Stimulated activated CD4-positive, alpha-beta T cell treated with anti-CD3 and anti-CD28 coated beads, Interleukin-1b, Interleukin-23, amount 100 ng/mL, for 48 hours (primary cell): ENCODE data around the gene SPTBN5.

Source experiments
- DNase-seq: peaks from one replicate; pipeline ENCODE4 v3.0.0-alpha.2; 2020

SPTBN5 gene

DNA sequence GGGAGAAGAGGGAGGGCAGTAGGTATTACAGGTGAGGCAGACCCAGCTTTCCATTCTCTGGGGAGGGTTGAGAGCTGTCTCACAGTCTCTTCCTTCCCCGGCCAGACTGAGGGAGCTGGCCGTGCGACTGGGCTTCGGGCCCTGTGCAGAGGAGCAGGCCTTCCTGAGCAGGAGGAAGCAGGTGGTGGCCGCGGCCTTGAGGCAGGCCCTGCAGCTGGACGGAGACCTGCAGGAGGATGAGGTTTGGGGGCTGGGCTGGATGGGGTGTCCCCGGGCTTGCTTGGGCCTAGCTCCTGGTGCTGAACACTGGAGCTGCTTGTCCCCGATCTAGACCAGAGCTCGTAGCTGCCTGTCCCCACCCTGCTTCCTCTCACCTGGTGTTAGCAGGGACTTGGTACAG lies 50.3 kb downstream of the SPTBN5 start:
- DNase-seq: no peak

GRCh38 chr15:41842229-41842628 lies 51.6 kb downstream of the SPTBN5 start:
- DNase-seq: no peak

GRCh38 chr15:41841131-41841530 lies 52.7 kb downstream of the SPTBN5 start:
- no peak for DNase-seq

- DNase-seq: no peak
Measured at GRCh38 chr15:41840673-41841072, 53.2 kb downstream of the SPTBN5 start.

DNA sequence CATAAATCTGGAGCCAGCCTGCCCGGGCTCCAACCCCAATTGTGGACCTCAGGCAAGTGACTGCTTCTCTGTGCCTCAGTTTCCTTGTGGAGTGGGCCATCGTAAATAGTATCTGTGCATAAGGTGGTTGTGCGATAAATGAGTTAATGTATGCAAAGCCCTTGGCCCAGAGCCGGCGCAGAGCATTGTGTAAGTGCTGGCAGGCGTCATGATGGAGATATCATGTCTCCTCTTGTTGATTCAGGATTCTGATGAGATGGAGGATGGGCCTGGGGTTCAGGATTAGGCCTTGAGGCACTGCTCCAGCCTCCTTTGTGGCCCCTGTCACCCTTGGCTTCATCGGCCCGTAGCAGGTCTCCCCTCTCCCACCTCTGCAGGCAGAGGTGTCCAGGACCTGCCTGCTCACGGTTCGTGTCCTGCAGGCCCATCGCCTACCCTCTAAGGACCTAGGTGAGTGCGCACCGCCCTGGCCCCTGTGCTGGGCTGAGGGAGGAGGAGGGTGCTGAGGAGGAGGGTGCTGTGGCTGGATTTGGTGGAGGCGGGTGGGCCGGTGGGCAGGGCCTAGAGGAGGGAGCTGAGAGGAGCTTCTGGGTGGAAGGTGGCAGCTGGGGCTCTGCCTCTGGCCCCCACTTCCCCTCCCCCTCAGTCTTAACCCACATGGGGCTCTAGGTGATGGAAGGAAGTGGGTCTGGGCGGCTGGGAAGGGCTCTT lies 53.9 kb downstream of the SPTBN5 start:
- no peak for DNase-seq

DNA sequence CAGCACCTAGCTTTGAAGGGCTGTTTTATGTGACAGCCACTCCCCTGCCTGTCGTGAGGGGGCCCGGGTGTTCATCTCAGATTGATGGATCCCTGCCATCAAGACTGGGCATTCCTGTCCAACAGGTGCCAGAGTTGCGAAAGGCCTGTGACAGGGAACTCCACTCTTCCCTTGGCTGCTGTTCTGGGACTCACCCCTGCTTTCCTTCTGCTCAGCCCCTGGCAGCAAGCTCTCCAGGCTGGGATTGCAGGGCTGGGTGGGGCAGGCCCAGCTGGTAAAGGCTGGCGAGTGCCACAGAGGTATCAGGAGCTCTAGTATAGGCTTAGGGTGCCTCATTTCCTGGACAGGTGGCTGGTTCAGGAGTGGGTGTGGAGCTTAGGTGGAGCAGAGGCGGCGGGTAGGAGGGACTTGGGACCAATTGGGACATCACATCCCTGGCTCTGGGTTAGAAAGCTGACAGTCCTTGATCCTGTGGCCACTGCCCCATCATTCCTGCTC lies 55.4 kb downstream of the SPTBN5 start, which contains the start of gene PLA2G4B:
TSS of gene PLA2G4B (plus strand) at position 448 of the 498 bp plus-strand sequence. CDS start 67 bp downstream, outside the sequence.
- DNase-seq: no peak

GRCh38 chr15:41836713-41837454 lies 57.0 kb downstream of the SPTBN5 start:
- DNase-seq: no peak

DNA sequence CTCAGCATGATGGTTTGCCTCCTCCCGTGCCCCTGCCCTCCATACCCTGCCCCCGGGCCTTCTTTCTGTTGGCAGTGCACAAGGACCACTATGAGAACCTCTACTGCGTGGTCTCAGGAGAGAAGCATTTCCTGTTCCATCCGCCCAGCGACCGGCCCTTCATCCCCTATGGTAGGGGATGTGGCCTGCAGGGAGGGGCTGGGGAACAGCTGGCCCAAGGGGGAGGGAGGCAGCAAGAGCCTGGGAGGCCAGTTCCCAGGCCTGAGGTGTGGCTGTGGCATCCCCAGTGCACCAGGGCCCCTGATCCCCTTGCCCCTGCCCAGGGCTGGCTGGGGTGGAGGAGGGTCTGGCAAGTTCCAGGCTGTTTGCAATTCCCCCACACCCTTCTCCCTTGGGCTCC lies 57.8 kb downstream of the SPTBN5 start:
- DNase-seq: no peak

- DNase-seq: no peak
Measured at GRCh38 chr15:41834096-41834495, 59.8 kb downstream of the SPTBN5 start.

DNA sequence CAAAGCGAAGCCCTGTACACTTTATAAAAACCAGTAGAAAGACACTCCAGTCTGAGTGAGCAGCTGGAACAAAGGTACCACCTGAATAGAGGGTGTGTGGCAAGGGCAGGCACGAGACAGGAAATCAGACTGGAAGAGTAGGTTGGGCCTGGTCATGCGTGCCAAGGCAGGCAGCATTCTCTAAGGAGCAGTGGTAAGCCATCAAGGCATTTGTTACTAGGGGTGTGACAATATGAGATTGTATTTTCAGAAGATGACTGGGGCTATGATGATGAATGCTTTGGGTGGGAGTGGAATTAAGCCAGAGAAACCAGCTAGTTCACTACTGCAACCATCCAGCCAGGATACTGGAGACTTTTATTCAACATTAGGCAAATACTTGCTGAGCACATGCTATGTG lies 61.0 kb downstream of the SPTBN5 start:
- DNase-seq: no peak

DNA sequence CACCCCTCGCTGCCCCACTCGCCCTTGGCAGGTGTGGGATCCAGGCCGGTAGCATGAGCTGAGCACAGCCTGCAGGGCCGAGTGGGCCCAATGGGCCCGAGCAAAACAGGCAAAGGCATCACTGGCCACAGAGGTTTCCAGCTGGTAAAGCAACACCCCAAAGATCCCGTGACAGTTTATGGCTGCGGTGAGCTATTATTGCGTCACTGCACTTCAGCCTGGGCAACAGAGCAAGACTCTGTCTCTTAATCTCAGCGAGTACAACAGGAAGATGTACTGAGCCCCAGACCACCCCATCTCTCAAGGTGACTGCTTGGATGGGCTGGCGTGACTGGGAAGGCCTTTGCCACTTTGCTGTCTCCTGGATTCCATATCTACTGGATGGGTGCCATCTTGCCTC lies 61.6 kb downstream of the SPTBN5 start:
- DNase-seq: no peak

- DNase-seq: peak; percentile 58
Measured at GRCh38 chr15:41831291-41831690, 62.6 kb downstream of the SPTBN5 start.

- no peak for DNase-seq
Measured at GRCh38 chr15:41829959-41830646, 63.8 kb downstream of the SPTBN5 start.

- DNase-seq: no peak
Measured at GRCh38 chr15:41828807-41829141, 65.1 kb downstream of the SPTBN5 start.

- DNase-seq: peak; percentile 93
Measured at GRCh38 chr15:41827880-41828806, 65.7 kb downstream of the SPTBN5 start, which contains the start of gene JMJD7. TSS of gene JMJD7 (plus strand) at chr15:41828092. CDS start at chr15:41828125, 33 bp downstream.

GRCh38 chr15:41827290-41827879 lies 66.5 kb downstream of the SPTBN5 start:
- no peak for DNase-seq

DNA sequence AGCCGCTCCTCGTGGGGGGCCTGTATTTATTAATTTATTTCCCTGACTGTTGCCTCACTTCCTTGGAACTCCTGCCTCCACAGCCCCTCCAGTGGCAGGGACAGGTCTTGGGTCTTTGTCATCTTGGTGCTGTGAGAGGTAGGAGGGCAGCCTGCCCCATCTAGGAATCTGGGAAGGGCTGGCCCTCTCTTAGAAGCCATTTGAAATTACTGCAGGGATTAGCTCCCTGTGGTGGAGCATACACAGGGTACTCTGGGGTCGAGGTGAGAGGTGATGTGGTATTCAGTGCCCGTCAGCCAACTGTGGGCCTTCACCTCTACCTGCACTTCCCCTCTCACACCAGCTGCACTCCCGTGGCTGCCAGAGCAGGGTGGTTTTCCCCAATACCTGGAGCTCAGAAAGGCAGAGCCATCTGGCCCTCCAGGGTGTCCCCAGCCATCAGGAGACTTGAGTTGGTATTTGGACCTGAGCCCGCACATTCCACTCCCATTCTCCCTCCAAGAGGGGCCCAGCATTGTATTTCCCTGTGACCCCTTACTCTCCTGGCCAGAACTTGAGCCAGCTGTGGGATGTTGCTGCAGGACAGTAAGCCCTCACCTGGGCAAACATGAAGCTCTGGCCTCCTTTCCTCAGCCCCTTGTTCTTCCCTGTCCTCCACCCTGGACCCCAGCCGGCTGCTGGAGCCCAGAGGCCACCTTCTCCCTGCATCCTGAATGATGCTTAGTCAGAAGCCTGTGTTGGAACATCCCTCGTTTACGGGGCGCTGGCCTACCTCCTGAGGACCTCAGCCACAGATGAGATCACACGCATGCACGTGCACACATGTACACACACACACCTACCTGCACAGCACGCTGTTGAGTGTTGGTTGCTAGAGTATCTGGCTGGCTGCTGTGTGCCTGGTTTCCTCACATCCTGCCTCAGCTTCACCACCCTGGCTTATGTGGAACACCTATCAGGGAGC lies 68.0 kb downstream of the SPTBN5 start:
- no peak for DNase-seq

GRCh38 chr15:41825145-41825544 lies 68.7 kb downstream of the SPTBN5 start:
- DNase-seq: no peak

- no peak for DNase-seq
Measured at GRCh38 chr15:41824062-41824745, 69.6 kb downstream of the SPTBN5 start.

DNA sequence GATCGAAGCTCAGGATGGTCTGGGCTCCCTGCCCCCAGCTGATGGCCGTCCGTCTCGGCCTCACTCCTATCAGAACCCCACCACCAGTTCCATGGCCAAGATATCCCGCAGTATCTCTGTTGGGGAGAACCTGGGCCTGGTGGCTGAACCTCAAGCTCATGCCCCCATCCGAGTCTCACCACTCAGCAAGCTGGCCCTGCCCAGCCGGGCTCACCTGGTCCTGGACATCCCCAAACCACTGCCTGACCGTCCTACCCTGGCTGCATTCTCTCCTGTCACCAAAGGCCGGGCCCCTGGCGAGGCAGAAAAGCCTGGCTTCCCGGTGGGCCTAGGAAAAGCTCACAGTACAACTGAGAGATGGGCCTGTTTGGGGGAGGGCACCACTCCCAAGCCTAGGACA lies 70.4 kb downstream of the SPTBN5 start:
- no peak for DNase-seq
